MM.1S (cell line): ENCODE data around the gene TMEM212.

Experiments used
- DNase-seq: peaks from one replicate; pipeline ENCODE4 v3.0.0-alpha.2; 2015
- H2AFZ ChIP-seq: fragments of 300-600 bp; sonication (generic); 2 replicates; pipeline ENCODE4 v1.6.0; 2016; ENCODE audit warnings: antibody characterized with exemption, low read length
- H3F3A ChIP-seq: fragments of 300-600 bp; sonication (generic); 2 replicates; pipeline ENCODE4 v1.6.1; 2016; ENCODE audit warnings: mild to moderate bottlenecking, antibody characterized with exemption, low read length, moderate library complexity, mixed read lengths; ENCODE audit not compliant: insufficient read depth
- H3K27ac ChIP-seq: fragments of 300-600 bp; sonication (generic); 2 replicates; pipeline ENCODE4 v1.5.1; 2016; ENCODE audit warnings: mild to moderate bottlenecking, low read length
- H3K27me3 ChIP-seq: fragments of 300-600 bp; sonication (generic); replicated peaks from 2 replicates; pipeline ENCODE4 v1.6.0; 2016; ENCODE audit warnings: low read length; ENCODE audit not compliant: insufficient read depth
- H3K36me3 ChIP-seq: fragments of 300-600 bp; sonication (generic); replicated peaks from 2 replicates; pipeline ENCODE4 v1.6.1; 2016; ENCODE audit warnings: mild to moderate bottlenecking, low read length, mixed read lengths; ENCODE audit not compliant: insufficient read depth
- H3K4me1 ChIP-seq: fragments of 300-600 bp; sonication (generic); 2 replicates; pipeline ENCODE4 v1.6.1; 2016; ENCODE audit warnings: low read length, mixed read lengths
- H3K4me2 ChIP-seq: fragments of 300-600 bp; sonication (generic); 2 replicates; pipeline ENCODE4 v1.6.0; 2016; ENCODE audit warnings: low read depth, low read length
- H3K4me3 ChIP-seq: fragments of 300-600 bp; sonication (generic); 2 replicates; pipeline ENCODE4 v1.5.1; 2016; ENCODE audit warnings: low read length, mixed read lengths
- H3K79me2 ChIP-seq: fragments of 300-600 bp; sonication (generic); 2 replicates; pipeline ENCODE4 v1.6.1; 2016; ENCODE audit warnings: mixed run types, low read length, mixed read lengths
- H3K9ac ChIP-seq: fragments of 300-600 bp; sonication (generic); 2 replicates; pipeline ENCODE4 v1.6.1; 2016; ENCODE audit warnings: low read length, mixed read lengths
- H3K9me2 ChIP-seq: fragments of 300-600 bp; sonication (generic); replicated peaks from 2 replicates; pipeline ENCODE4 v1.6.1; 2016; ENCODE audit warnings: mild to moderate bottlenecking, low read length, mixed read lengths; ENCODE audit not compliant: insufficient read depth
- H3K9me3 ChIP-seq: fragments of 300-600 bp; sonication (generic); replicated peaks from 2 replicates; pipeline ENCODE4 v1.6.1; 2016; ENCODE audit warnings: mild to moderate bottlenecking, low read length, mixed read lengths; ENCODE audit not compliant: insufficient read depth
- H4K20me1 ChIP-seq: fragments of 300-600 bp; sonication (generic); 2 replicates; pipeline ENCODE4 v1.6.1; 2016; ENCODE audit warnings: mild to moderate bottlenecking, low read length, moderate library complexity, mixed read lengths; ENCODE audit not compliant: insufficient read depth
- EZH2 ChIP-seq: fragments of 300-600 bp; sonication (generic); optimal IDR thresholded peaks from 2 replicates; pipeline ENCODE3; 2017; ENCODE audit warnings: low read depth, mild to moderate bottlenecking, antibody characterized with exemption, low read length, mixed read lengths
- EZH2phosphoT487 ChIP-seq: fragments of 300-600 bp; sonication (generic); IDR thresholded peaks from 2 replicates; pipeline ENCODE4 v1.6.1; 2018; ENCODE audit warnings: antibody characterized with exemption, low read length
- TF ChIP-seq, protein P1 (sequence below): fragments of 300-600 bp; sonication (generic); IDR thresholded peaks from 2 replicates; pipeline ENCODE4 v1.5.1; 2016; ENCODE audit warnings: antibody characterized with exemption, low read length, mixed read lengths

TMEM212 gene

DNA sequence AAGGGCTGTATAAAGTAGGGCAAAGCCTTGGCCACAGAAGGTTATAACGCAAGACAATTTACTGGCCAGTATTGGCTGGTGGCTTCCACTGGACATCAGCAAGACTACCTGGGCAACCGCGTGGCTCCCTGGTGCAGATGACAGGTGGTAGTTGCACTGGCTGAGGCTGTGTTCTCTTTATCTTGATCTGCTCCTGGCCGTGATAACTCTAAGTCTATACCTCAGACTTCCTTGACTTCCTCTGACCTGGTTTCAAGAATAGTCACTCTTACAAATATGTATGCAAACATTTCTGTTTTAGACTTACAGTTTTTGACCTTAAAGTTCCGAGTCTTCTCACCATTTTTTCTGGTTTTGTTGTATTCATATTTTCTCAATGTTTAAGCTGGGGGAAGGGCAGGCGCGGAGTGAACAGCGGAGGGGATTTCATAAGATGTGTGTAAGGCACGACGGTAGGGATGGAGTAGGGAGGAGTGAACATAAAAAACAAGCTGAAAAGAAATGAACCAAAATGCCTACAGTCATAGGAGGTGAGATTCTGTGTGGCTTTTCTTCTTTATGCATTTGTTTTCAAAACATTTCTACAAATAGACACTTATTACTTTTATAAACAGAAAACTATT, 15.2 kb upstream of the TMEM212 start:
- TF ChIP-seq EZH2phosphoT487 (no peak), EZH2 (no peak)
- TF ChIP-seq, protein P1, sequence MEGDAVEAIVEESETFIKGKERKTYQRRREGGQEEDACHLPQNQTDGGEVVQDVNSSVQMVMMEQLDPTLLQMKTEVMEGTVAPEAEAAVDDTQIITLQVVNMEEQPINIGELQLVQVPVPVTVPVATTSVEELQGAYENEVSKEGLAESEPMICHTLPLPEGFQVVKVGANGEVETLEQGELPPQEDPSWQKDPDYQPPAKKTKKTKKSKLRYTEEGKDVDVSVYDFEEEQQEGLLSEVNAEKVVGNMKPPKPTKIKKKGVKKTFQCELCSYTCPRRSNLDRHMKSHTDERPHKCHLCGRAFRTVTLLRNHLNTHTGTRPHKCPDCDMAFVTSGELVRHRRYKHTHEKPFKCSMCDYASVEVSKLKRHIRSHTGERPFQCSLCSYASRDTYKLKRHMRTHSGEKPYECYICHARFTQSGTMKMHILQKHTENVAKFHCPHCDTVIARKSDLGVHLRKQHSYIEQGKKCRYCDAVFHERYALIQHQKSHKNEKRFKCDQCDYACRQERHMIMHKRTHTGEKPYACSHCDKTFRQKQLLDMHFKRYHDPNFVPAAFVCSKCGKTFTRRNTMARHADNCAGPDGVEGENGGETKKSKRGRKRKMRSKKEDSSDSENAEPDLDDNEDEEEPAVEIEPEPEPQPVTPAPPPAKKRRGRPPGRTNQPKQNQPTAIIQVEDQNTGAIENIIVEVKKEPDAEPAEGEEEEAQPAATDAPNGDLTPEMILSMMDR, result no peak
- no peak for DNase-seq
- no peak overlapping the region for H3K9ac ChIP-seq
- no peaks in the 10 kb centered on the region for H3F3A ChIP-seq
- H3K79me2 ChIP-seq, result no peaks in the 10 kb centered on the region
- no peaks in the 10 kb centered on the region for H3K36me3 ChIP-seq
- H3K27ac ChIP-seq, result no peak overlapping the region
- H3K4me1 ChIP-seq, result no peaks in the 10 kb centered on the region
- no peak overlapping the region for H3K4me3 ChIP-seq
- no peaks in the 10 kb centered on the region for H3K9me3 ChIP-seq
- H3K27me3 ChIP-seq, result no peaks in the 10 kb centered on the region
- H3K4me2 ChIP-seq, result no peak overlapping the region
- H2AFZ ChIP-seq, result no peak overlapping the region
- no peaks in the 10 kb centered on the region for H3K9me2 ChIP-seq
- H4K20me1 ChIP-seq, result no peaks in the 10 kb centered on the region

DNA sequence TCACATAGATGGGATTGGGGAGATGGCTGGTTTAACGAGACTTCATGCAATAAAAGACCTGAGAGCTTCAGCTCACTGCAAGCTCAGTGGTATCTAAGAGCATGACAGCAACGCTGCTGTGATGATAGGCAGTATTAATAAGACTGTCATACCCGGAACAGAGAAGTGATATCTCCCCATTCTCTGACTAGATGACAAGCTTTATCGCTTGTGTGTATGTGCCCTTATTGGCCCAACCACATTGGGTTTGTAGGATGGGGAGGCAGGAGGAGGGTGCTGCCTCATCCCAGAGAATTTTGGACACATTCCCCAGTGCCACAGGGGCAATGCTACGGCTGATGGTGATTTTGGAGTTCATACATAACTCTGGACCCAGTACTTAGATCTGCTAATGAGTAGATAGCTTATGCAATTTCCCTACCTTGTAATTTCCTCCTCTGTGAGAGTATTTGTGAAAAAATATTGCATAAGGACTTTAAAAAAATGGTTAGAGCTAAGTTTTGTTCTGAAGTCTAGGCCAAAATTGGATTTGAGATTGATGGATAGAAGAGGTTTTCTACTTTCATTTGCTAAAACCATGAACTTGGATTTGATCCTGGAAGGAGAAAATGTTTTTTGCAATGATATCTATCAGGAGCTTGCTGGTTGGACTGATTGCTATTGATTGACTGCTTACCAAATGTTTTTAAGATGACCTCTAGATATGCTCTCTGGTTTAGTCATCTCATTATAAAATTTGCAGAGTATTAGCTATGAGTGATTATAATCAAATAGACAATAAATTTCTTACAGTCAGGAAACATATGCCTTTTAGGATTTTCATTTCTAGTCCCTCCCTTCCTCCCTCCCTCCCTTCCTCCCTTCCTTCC, 14.0 kb upstream of the TMEM212 start:
- Histone ChIP-seq H4K20me1 (no peaks in the 10 kb centered on the region), H3K4me2 (no peak overlapping the region), H3K9me2 (no peaks in the 10 kb centered on the region), H3K9ac (no peak overlapping the region), H3K27me3 (no peaks in the 10 kb centered on the region), H3K9me3 (no peaks in the 10 kb centered on the region), H3K27ac (no peak overlapping the region), H2AFZ (no peak overlapping the region), H3K36me3 (no peaks in the 10 kb centered on the region), H3F3A (no peaks in the 10 kb centered on the region), H3K79me2 (no peaks in the 10 kb centered on the region), H3K4me3 (no peak overlapping the region), H3K4me1 (no peaks in the 10 kb centered on the region)
- no peak for DNase-seq
- TF ChIP-seq, protein P1, result no peak
- TF ChIP-seq EZH2 (no peak), EZH2phosphoT487 (no peak)

DNA sequence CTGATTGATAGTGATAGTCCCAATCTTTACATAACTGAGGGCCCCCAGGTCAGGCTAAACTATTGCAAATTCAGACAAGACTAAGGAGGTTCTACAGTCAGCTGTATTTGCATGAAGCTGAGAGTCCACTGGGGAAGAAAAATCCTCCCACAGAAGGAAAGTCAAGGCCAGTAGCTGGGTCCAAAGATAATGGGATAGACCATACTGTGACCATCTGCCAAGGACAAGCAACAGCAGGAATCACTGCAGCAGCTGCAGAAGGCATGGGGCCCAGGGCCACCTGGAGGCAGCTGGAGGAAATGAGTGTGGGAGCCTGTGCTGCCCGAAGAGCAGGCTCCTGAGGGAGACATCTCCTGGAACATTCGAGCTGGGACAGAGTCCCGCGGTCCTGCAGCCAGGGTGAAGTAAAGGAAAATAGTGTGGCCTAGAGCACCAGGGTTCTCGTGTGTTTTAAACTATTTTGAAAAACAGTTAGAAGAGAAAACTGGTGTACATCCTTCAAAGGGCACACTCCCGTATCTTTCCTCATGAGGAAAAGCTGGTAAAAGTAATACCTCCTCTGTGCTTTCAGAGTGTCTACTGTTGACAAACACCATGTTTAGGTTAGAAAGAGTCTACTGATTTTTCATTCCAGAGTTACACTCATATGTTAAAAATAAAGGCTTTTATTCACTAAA, 13.2 kb upstream of the TMEM212 start:
- TF ChIP-seq EZH2, result no peak
- TF ChIP-seq, protein P1, result peak; percentile 65
- Histone ChIP-seq H3K9ac (no peak overlapping the region), H3F3A (no peaks in the 10 kb centered on the region), H3K4me1 (no peaks in the 10 kb centered on the region), H3K79me2 (no peaks in the 10 kb centered on the region), H3K4me3 (no peak overlapping the region), H3K9me3 (no peaks in the 10 kb centered on the region), H3K4me2 (no peak overlapping the region), H4K20me1 (no peaks in the 10 kb centered on the region), H3K36me3 (no peaks in the 10 kb centered on the region), H3K27ac (no peak overlapping the region), H2AFZ (no peak overlapping the region), H3K9me2 (no peaks in the 10 kb centered on the region), H3K27me3 (no peaks in the 10 kb centered on the region)
- DNase-seq, result peak; percentile 36
